Regular cardiac myocyte (primary cell): ENCODE results near the gene PHOX2B. TPM values are rescaled to one million over a fixed set of nuclear protein-coding genes. Genes with fewer than 3 reads are reported as not detected.

Experiments
- total RNA-seq: library from RNA; depleted of rRNA; stranded (reverse); fragments of >200 nt; gene quantifications from 2 replicates; pipeline ENCODE4 v1.2.3, GENCODE V29; 2014

The PHOX2B gene
- not detected in 2 replicates for total RNA-seq

DNA sequence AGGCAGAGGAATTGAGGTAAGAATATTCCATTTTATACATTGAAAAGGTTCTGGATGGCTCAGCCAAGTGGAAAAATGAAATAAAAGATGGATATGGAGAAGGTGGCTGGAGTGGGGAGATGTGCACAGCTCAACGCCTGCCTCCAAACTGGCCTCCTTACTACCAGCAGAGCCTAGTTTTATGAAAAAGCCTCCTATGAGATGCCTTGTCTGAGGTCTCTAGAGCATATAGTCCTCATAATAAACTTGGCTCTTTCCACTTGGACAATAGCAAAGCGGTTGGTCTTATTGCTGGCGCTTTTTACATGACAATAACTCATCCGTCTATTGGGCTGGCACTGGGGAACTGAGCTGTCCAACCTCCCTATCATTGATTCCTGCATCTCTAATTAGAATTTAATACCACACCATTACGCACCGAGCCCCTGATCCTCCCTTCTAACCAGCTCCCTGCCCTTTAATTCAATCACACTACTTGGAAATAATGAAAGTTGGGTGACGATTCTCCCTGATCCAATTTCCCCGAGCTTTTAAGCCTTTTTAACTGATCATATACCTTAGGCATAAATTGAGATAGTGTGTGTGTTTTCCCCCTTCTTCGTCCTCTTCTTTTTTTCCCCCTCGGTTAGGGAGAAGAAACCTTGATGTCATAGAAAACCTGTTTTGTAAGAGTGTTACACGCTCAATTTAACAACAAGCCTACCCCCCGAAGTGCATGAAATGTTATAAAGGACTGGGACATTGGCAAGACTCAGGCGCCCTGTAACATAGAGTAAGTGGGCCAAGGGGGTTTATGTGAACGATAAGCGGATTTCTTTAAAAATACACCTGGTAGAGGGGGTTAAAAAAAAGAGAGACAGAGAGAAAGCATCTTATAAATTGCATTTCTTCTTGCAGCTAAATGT is at the start of gene PHOX2B:
TSS of gene PHOX2B (minus strand) at position 155 of the 905 bp plus-strand sequence. CDS start at position 40, 115 bp downstream.

Other genes with a start within 250 kb of the PHOX2B start
- 13.8 and 20.3 TPM in 2 replicates for gene LIMCH1, start 210.6 kb downstream of the PHOX2B start, total RNA-seq
- gene TMEM33, start 186.7 kb upstream of the PHOX2B start, total RNA-seq, result 38.6 and 49.3 TPM in 2 replicates
- gene DCAF4L1, start 233.0 kb upstream of the PHOX2B start, total RNA-seq, result under 0.01 and 0.19 TPM in 2 replicates
- gene SLC30A9, start 241.8 kb upstream of the PHOX2B start, total RNA-seq, result 76.3 and 87.1 TPM in 2 replicates